ENCODE data around the gene FAM171A1. TPM values are rescaled to one million over a fixed set of nuclear protein-coding genes. Genes with fewer than 3 reads are reported as not detected.
"Not testable (repeated sequence)": the region's sequence is repeated elsewhere in the genome, so short reads cannot be mapped to it uniquely, and the experiment has no call there.

The FAM171A1 gene
- total and polyA plus RNA-seq, 2 donors (not counting 1 experiment from before 2014, with no cell fraction given), result 0.09 TPM; not detected in 1

DNA sequence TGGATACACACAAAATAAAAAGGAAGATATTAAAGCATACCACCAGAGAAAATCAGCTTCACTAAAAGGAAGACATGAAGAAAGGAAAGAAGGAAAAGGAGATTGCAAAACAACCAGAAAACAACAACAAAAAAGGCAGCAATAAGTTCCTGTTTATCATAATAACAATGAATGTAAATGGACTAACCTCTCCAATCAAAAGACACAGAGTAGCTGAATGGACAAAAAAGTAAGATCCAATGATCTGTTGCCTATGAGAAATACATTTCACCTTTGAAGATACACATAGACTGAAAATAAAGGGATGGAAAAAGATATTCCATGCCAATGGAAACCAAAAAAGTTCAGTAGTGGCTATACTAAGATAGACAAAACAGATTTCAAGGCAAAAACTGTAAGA is 30.3 kb upstream of the FAM171A1 start:
- ATAC-seq (ENCODE audit: low read depth) (no peak), DNase-seq (no peak)
- H3K4me1 ChIP-seq (ENCODE audit: control insufficient read depth in 2 of 2, insufficient read depth in 2 of 2, low read length in 2 of 2), result no peaks in the 10 kb centered on the region
- H3K36me3 ChIP-seq (replicated peaks in 1 of 2; ENCODE audit: control extremely low read depth in 1 of 2, control insufficient read depth in 1 of 2, extremely low read depth in 1 of 2, insufficient read depth in 2 of 2, low read length in 1 of 2), result no peaks in the 10 kb centered on the region
- H3K9me3 Mint-ChIP-seq (ENCODE audit: insufficient read depth), result peaks cover 6% of the 10 kb centered on the region
- peaks cover 4% of the 10 kb centered on the region for H3K27me3 Mint-ChIP-seq
- POLR2A ChIA-PET, result no interaction called here
- no peaks in the 10 kb centered on the region for H3K27me3 ChIP-seq (replicated peaks in 1 of 4; ENCODE audit: control extremely low read depth in 1 of 4, control insufficient read depth in 3 of 4, insufficient read depth in 4 of 4, low read length in 3 of 4)
- H3K79me2 ChIP-seq (ENCODE audit: control insufficient read depth, insufficient read depth, low read length), result no peaks in the 10 kb centered on the region
- H4K20me1 ChIP-seq (ENCODE audit: control insufficient read depth, insufficient read depth, low read length, poor library complexity, severe bottlenecking), result no peaks in the 10 kb centered on the region
- H3K9me3 ChIP-seq (ENCODE audit: control extremely low read depth in 1 of 3, control insufficient read depth in 2 of 3, insufficient read depth in 1 of 3, low read length in 2 of 3), result peaks cover 0 to 3% (median 0%) of the 10 kb centered on the region in 3 donors
- H3K4me2 ChIP-seq (replicated peaks; ENCODE audit: low read depth, low read length, poor library complexity, severe bottlenecking), result no peak overlapping the region
- CTCF ChIA-PET, result interaction anchor here (1.7 kb wide), 1 partner anchor 18 kb away, joined by 5 read pairs; no protein-coding TSS in a partner anchor
- H2AFZ ChIP-seq (ENCODE audit: insufficient read depth, low read depth, low read length, poor library complexity, severe bottlenecking), result no peak overlapping the region
- H3K27ac ChIP-seq (ENCODE audit: low read length in 2 of 2), result no peak overlapping the region
- intact Hi-C loops (cut with micrococcal nuclease), result no loop called here
- H3K4me3 Mint-ChIP-seq, result no peak overlapping the region
- H3K4me3 ChIP-seq (ENCODE audit: control extremely low read depth in 1 of 5, extremely low read depth in 1 of 5, insufficient read depth in 1 of 5, low read depth in 2 of 5, low read length in 4 of 5), result no peak overlapping the region
- no peak overlapping the region for H3K9ac ChIP-seq (ENCODE audit: low read length)
- TF ChIP-seq, protein P1, sequence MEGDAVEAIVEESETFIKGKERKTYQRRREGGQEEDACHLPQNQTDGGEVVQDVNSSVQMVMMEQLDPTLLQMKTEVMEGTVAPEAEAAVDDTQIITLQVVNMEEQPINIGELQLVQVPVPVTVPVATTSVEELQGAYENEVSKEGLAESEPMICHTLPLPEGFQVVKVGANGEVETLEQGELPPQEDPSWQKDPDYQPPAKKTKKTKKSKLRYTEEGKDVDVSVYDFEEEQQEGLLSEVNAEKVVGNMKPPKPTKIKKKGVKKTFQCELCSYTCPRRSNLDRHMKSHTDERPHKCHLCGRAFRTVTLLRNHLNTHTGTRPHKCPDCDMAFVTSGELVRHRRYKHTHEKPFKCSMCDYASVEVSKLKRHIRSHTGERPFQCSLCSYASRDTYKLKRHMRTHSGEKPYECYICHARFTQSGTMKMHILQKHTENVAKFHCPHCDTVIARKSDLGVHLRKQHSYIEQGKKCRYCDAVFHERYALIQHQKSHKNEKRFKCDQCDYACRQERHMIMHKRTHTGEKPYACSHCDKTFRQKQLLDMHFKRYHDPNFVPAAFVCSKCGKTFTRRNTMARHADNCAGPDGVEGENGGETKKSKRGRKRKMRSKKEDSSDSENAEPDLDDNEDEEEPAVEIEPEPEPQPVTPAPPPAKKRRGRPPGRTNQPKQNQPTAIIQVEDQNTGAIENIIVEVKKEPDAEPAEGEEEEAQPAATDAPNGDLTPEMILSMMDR (IDR thresholded peaks at IDR 0.05), result no peak
- TF ChIP-seq EZH2 (IDR thresholded peaks at IDR 0.05; ENCODE audit: borderline replicate concordance, insufficient read depth, low read depth, low read length, poor library complexity, severe bottlenecking), result no peak
- no peak overlapping the region for H3K27ac Mint-ChIP-seq
- H3K4me1 Mint-ChIP-seq, result no peaks in the 10 kb centered on the region

DNA sequence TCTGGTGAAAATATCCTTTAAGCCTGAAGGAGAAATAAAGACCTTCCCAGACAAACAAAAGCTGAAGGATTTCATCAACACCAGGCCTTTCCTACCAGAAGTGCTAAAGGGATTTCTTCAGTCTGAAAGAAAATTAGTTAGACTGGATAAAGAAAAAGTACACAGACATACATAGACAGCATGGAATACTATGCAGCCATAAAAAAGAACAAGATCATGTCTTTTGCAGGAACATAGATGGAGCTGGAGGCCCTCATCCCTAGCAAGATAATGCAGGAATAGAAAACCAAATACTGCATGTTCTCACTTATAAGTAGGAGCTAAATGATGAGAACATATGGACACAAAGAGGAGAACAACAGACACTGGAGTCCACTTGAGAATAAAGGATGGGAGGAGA is 29.4 kb upstream of the FAM171A1 start:
- H3K36me3 ChIP-seq (replicated peaks in 1 of 2; ENCODE audit: control extremely low read depth in 1 of 2, control insufficient read depth in 1 of 2, extremely low read depth in 1 of 2, insufficient read depth in 2 of 2, low read length in 1 of 2); H2AFZ ChIP-seq (ENCODE audit: insufficient read depth, low read depth, low read length, poor library complexity, severe bottlenecking); ATAC-seq (ENCODE audit: low read depth); H3K4me3 Mint-ChIP-seq; H3K9me3 Mint-ChIP-seq (ENCODE audit: insufficient read depth); H3K4me1 Mint-ChIP-seq; H3K27me3 Mint-ChIP-seq; H3K27ac ChIP-seq (ENCODE audit: low read length in 2 of 2); H3K9ac ChIP-seq (ENCODE audit: low read length); intact Hi-C loops (cut with micrococcal nuclease); H3K27me3 ChIP-seq (replicated peaks in 1 of 4; ENCODE audit: control extremely low read depth in 1 of 4, control insufficient read depth in 3 of 4, insufficient read depth in 4 of 4, low read length in 3 of 4); H3K4me2 ChIP-seq (replicated peaks; ENCODE audit: low read depth, low read length, poor library complexity, severe bottlenecking); DNase-seq; H3K27ac Mint-ChIP-seq; H3K9me3 ChIP-seq (ENCODE audit: control extremely low read depth in 1 of 3, control insufficient read depth in 2 of 3, insufficient read depth in 1 of 3, low read length in 2 of 3); H3K4me3 ChIP-seq (ENCODE audit: control extremely low read depth in 1 of 5, extremely low read depth in 1 of 5, insufficient read depth in 1 of 5, low read depth in 2 of 5, low read length in 4 of 5); H3K79me2 ChIP-seq (ENCODE audit: control insufficient read depth, insufficient read depth, low read length); H4K20me1 ChIP-seq (ENCODE audit: control insufficient read depth, insufficient read depth, low read length, poor library complexity, severe bottlenecking); H3K4me1 ChIP-seq (ENCODE audit: control insufficient read depth in 2 of 2, insufficient read depth in 2 of 2, low read length in 2 of 2): not testable (repeated sequence)
- POLR2A ChIA-PET, result interaction anchor here (0.6 kb wide), 1 partner anchor 21 kb away, joined by 5 read pairs; no protein-coding TSS in a partner anchor
- CTCF ChIA-PET, result interaction anchor here (1.7 kb wide), 1 partner anchor 19 kb away, joined by 5 read pairs; no protein-coding TSS in a partner anchor
